GM21528 (cell line): ENCODE measurements around the gene PPP1R8.

Source experiments
- ATAC-seq: cut with Tn5 transposase; IDR thresholded peaks from one replicate; pipeline ENCODE4 v1.9.1; 2021; ENCODE audit warnings: mild to moderate bottlenecking, moderate library complexity; ENCODE audit not compliant: unreplicated experiment, low FRiP score

Gene PPP1R8

GRCh38 chr1:27887215-27888021, 56.8 kb downstream of the PPP1R8 start:
- ATAC-seq = no peak

GRCh38 chr1:27889506-27889905, 58.9 kb downstream of the PPP1R8 start:
- ATAC-seq = no peak

GRCh38 chr1:27891196-27891889, 60.8 kb downstream of the PPP1R8 start:
- ATAC-seq = no peak

- ATAC-seq = no peak
Observed at GRCh38 chr1:27894521-27894920, 63.9 kb downstream of the PPP1R8 start.
